Measurements from ENCODE around the gene MCF2L2. TPM values are rescaled to one million over a fixed set of nuclear protein-coding genes. Genes with fewer than 3 reads are reported as not detected.
A peak's percentile ranks its signal among the peaks of the same experiment; 100 is the strongest.

The MCF2L2 gene
- total and polyA plus RNA-seq, 9 of the 15 experiments (the other 6 are each of a cell fraction or from before 2014, with no cell fraction given): 0.56 to 4.2 (median 3.0) TPM

DNA sequence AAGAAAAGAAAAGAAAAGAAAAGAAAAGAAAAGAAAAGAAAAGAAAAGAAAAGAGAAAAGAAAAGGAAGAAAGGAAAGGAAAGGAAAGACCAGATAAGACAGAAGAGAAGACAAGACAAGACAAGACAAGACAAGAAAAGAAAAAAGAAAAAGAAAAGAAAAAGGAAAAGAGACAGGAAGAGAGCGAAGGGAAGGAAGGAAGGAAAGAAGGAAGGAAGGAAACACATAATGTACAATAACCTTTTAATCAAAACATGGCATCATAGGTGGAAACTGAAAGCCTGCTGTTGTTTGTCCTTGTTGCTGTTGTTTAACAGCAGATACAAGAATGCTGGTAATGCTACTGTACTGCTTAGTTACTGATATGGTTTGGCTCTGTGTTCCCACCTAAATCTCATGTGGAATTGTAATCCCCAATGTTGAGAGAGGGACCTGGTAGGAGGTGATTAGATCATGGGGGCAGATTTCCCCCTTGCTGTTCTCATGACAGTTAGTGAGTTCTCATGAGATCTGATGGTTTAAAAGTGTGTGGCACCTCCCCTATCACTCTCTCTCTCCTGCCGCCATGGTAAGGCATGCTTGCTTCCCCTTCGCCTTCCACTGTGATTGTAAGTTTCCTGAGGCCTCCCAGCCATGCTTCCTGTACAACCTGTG lies 67.3 kb downstream of the MCF2L2 start (continued):
- no peak for TF ChIP-seq IRF1 (CRISPR knock-in tag; IDR thresholded peaks at IDR 0.05; ENCODE audit: borderline replicate concordance)
- no peak for TF ChIP-seq HMGN3 (IDR thresholded peaks at IDR 0.05; ENCODE audit: borderline replicate concordance, extremely low read depth, insufficient read length, low read depth, low read length)
- TF ChIP-seq ZNF699 (CRISPR knock-in tag; IDR thresholded peaks at IDR 0.05; ENCODE audit: insufficient replicate concordance): no peak
- TF ChIP-seq ZBTB8A (IDR thresholded peaks at IDR 0.05; ENCODE audit: partially characterized antibody): no peak
- TF ChIP-seq DEAF1 (CRISPR knock-in tag; IDR thresholded peaks at IDR 0.05): no peak
- no peak for TF ChIP-seq EWSR1 (IDR thresholded peaks at IDR 0.05; ENCODE audit: borderline replicate concordance, low read depth, partially characterized antibody)
- TF ChIP-seq THRA (IDR thresholded peaks at IDR 0.05): no peak
- TF ChIP-seq ZNF449 (CRISPR knock-in tag; IDR thresholded peaks at IDR 0.05): no peak
- TF ChIP-seq FUS (optimal IDR thresholded peaks at IDR 0.05; ENCODE audit: low read depth, low read length): no peak
- no peak for TF ChIP-seq KDM5B (IDR thresholded peaks at IDR 0.05; ENCODE audit: insufficient replicate concordance, low read depth, low read length)
- no peak for TF ChIP-seq ATF4 (CRISPR knock-in tag; IDR thresholded peaks at IDR 0.05)
- 0 out of 2 replicates have a peak, but pooled peaks have one; percentile 39 for TF ChIP-seq ZKSCAN8 (CRISPR knock-in tag; IDR thresholded peaks at IDR 0.05)
- no peak for TF ChIP-seq ZNF197 (CRISPR knock-in tag; IDR thresholded peaks at IDR 0.05; ENCODE audit: low read depth)
- TF ChIP-seq ZC3H8 (IDR thresholded peaks at IDR 0.05): no peak
- TF ChIP-seq SREBF2 (CRISPR knock-in tag; IDR thresholded peaks at IDR 0.05): no peak
- no peak for TF ChIP-seq TFE3 (CRISPR knock-in tag; IDR thresholded peaks at IDR 0.05)
- no peak for TF ChIP-seq MEF2D (tag; conservative IDR thresholded peaks at IDR 0.05; ENCODE audit: low read depth)
- peak; percentile 44; the same call in 1 of the 2 replicates for TF ChIP-seq CREM (IDR thresholded peaks at IDR 0.05; ENCODE audit: low read depth)
- no peak for TF ChIP-seq CBX1 (IDR thresholded peaks at IDR 0.05; ENCODE audit: low read depth)
- TF ChIP-seq NUFIP1 (IDR thresholded peaks at IDR 0.05; ENCODE audit: partially characterized antibody): no peak
